GM12874 (cell line): Measurements from ENCODE around the gene SLC1A4.

ENCODE experiments used
- CTCF ChIP-seq: IDR thresholded peaks from 2 replicates; pipeline ENCODE4 v1.5.1; 2011; ENCODE audit warnings: low read depth, mild to moderate bottlenecking, control low read depth, low read length, moderate library complexity; ENCODE audit not compliant: insufficient read depth

SLC1A4 gene

GRCh38 chr2:65059071-65059470 lies 69.9 kb downstream of the SLC1A4 start:
- TF ChIP-seq CTCF, result no peak

- TF ChIP-seq CTCF, result no peak
These were observed 72.1 kb downstream of the SLC1A4 start for GRCh38 chr2:65061146-65061909.

- no peak for TF ChIP-seq CTCF
These were observed 72.7 kb downstream of the SLC1A4 start for GRCh38 chr2:65061910-65062339.

- no peak for TF ChIP-seq CTCF
These were observed 73.9 kb downstream of the SLC1A4 start for GRCh38 chr2:65062843-65063825.

- TF ChIP-seq CTCF, result peak; percentile 91
These were observed 75.7 kb downstream of the SLC1A4 start for GRCh38 chr2:65064728-65065552.

GRCh38 chr2:65067806-65068553 lies 78.8 kb downstream of the SLC1A4 start:
- no peak for TF ChIP-seq CTCF
